Suppressor macrophage (primary cell): Measurements from ENCODE around the gene PTPRCAP.
A peak's percentile ranks its signal among the peaks of the same experiment; 100 is the strongest.

ENCODE experiments used
- DNase-seq, 4 experiments: peaks; one replicate each; pipeline ENCODE4 v3.0.0-alpha.2; 2020 to 2022

The PTPRCAP gene

GRCh38 chr11:67395555-67396258 lies 41.8 kb downstream of the PTPRCAP start:
- no peak for DNase-seq

GRCh38 chr11:67393990-67394389 lies 43.5 kb downstream of the PTPRCAP start:
- DNase-seq = no peak

- no peak for DNase-seq
Observed at GRCh38 chr11:67393437-67393836, 44.0 kb downstream of the PTPRCAP start.

- DNase-seq = peak in 1 of 4 experiments; percentile 38
Observed at GRCh38 chr11:67392183-67392715, 45.2 kb downstream of the PTPRCAP start.

GRCh38 chr11:67391304-67392182 lies 45.9 kb downstream of the PTPRCAP start, which contains the start of gene RAD9A:
TSS of gene RAD9A (plus strand) at chr11:67391986. CDS start at chr11:67392045, 59 bp downstream.
- DNase-seq = peak; percentile 97 to 99 (median 97)

- no peak for DNase-seq
Observed at GRCh38 chr11:67390947-67391303, 46.6 kb downstream of the PTPRCAP start.

GRCh38 chr11:67389477-67389876 lies 48.0 kb downstream of the PTPRCAP start:
- peak in 2 of 4 experiments; percentile 49 to 56 for DNase-seq

GRCh38 chr11:67387518-67387917 lies 50.0 kb downstream of the PTPRCAP start:
- DNase-seq = no peak

- peak; percentile 61 to 76 (median 74) for DNase-seq
Observed at GRCh38 chr11:67387069-67387468, 50.4 kb downstream of the PTPRCAP start.
